NCI-H748 (cell line): Measurements from ENCODE around the gene DHODH.
"Not testable (repeated sequence)": the region's sequence is repeated elsewhere in the genome, so short reads cannot be mapped to it uniquely, and the experiment has no call there.

ENCODE experiments used
- DNase-seq: peaks from one replicate; lab custom pipeline; 2025; ENCODE audit not compliant: unreplicated experiment; lab: John Stamatoyannopoulos, UW

The DHODH gene

DNA sequence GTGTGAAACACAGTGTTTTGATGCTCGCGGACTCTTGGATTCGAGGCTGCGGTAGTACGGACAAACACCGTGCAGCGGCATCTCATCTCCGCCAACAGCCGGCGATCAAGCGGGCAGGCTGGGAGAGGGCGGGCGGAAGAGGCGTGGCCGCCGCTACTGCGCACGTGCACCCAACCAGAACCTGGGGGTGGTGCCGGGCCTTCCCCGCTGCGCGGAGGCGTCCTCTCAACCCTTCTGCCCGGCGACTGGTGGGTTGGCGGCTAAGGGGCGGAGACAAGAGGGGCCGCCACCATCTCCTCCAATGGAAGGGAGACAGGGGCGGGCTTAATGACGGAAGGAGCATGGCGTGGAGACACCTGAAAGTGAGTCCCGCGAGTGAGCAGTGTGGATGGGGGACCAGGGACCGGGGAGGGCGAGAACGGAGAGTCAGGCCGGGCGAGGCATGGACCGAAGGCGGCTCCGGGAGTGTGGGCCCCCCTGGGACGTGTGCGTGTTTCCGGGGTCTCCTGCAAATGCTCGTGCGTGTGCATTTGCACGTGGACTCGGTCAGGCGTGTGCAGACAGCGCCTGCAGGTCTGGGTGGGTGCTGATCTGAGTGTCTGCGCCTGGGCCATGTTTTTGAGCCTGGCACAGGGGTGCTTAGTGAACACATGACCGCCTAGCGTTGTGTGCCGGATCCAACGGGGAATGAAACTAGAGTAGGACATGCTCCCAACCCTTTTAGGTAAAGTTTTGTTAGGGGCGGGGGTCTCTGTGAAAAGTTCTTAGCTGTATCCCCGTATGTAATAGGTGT is at the start of gene DHODH:
Gene DHODH, plus strand, starts transcription at position 321 of the 793 bp plus-strand sequence. Its CDS starts 21 bp downstream, at position 342.
- DNase-seq: peak; percentile 96

DNA sequence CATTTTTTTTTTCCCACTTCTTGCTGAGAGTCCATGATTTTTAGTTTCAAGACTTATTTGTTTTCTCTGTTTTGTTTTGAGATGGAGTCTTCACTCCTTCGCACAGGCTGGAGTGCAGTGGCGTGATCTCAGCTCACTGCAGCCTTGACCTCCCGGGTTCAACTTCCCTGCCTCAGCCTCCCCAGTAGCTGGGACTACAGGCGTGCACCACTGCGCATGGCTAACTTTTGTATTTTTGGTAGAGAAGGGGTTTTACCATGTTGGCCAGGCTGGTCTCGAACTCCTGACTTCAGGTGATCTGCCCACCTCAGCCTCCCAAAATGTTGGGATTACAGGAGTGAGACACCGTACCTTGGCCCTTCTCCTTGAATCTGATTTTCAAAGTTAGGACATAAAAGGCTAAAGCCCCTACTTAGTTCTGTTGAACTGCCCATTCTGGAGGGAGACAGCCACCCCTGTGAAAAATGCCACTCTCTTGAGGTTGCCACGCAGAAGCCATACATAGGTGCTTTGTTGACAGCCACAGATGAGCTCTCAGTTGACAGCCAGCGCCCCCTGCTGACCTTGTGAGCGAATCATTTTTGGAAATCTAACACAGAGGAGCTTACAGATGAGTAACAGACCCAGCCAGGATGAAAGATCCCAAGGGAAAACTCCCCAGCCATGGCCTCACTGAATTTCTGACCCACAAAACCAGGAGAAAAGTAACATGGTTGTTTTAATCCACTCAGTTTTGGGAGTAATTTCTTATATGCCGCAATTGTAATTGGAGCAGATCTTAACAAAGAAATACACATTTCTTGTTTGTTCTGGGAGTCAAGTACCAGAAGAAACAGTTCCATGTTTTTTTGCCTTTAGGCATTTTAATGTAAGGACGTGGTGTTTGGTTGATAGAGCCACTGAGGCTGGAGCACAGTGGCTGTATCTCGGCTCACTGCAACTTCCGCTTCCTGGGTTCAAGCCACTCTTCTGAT is 47.2 kb upstream of the DHODH start:
- DNase-seq: peak; percentile 64

DNA sequence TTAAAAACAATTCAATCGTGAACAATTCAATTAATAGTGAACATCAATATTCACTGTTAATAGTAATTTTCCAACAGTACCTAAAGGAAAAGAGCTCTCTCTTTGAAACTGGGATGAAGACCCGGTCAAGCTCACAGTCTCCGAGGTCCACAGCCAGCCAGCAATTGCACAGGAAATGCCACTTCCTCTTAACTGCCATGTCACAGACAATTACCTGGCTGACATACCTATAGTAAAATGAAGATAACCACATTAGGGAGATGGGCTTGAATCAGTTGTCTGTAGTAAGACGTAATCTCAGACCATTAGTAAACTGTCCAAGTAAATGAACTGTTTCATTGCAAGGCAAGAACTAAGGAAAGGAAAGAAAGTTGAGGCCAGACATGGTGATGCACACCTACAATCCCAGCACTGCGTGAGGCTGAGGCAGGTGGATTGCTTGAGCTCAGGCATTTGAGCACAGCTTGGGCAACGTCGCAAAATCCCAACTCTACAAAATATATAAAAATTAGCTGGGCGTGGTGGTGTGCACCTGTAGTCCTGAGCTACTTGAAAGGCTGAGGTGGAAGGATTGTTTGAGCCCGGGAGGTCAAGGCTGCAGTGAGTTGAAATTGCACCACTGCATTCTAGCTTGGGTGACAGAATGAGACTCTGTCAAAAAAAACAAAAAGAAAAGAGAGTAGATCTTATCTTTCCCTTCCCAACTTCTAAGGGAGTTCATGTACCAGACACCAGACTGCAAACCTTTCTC is 45.2 kb upstream of the DHODH start:
- no peak for DNase-seq

DNA sequence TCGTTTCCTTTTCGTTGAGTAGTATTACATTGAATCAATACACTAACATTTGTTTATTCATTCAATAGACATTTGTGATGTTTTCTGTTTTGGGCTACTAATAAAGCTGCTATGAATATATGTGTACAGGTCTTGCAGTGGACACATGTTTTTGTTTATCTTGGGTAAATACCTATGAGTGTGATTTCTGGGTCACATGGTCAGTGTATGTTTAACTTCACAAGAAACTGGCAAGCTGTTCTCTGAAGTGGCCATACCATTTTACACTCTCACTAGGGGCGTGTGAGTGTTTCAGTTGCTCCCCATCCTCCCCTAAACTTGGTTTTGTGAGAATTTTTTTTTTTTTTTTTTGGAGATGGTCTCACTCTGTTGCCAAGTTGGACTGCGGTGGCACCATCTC is 43.3 kb upstream of the DHODH start:
- DNase-seq: no peak

DNA sequence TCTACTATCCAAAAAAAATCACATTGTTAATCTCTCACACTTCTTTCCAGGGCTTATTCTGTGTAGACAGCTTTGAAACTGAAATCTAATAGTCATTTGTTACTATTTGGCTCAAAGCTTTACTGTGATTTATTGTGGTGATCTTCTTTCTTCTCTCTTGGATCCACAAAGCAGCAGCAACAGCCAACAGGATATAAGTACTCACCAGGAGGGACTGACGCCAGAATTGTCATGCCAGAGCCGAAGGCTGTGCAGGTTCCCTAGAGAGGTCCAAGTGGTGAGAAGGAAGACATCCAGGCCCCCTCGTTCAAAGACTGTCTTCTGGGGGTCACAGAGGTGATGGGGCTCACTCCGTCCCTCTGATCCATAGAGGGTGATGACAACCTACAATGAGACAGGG is 41.6 kb upstream of the DHODH start:
- DNase-seq: no peak

DNA sequence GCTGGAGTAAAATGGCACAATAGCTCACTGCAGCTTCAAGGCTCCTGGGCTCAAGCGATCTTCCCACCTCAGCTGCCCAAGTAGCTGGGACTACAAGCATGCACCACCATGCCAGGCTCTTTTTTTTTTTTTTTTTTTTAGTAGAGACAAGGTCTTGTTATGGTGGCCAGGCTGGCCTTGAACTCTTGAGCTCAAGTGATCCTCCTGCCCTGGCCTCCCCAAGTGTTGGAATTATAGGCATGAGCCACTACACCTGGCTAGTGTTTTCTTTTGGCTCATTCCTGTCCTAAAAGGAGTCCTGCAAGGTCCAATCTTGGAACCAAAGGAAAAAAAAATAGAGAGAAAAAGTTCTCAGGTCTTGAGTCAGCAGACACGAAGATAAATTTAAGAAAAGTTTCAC is 39.2 kb upstream of the DHODH start:
- no peak for DNase-seq

DNA sequence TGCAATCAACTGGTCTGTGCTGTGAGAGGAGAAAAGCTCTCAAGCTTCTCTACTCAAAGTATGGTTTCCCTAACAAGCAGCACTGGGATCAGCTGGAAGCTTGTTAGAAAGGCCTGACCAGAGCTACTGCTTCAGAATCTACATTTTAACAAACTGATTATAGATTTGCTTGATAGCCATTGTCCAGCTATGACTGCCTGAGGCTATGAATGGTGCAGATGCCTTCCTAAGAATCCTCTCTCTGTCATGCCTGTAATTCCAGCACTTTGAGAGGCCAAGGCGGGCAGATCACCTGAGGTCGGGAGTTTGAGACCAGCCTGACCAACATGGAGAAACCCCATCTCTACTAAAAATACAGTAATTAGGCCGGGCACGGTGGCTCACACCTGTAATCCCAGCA is 37.0 kb upstream of the DHODH start:
- DNase-seq: no peak

DNA sequence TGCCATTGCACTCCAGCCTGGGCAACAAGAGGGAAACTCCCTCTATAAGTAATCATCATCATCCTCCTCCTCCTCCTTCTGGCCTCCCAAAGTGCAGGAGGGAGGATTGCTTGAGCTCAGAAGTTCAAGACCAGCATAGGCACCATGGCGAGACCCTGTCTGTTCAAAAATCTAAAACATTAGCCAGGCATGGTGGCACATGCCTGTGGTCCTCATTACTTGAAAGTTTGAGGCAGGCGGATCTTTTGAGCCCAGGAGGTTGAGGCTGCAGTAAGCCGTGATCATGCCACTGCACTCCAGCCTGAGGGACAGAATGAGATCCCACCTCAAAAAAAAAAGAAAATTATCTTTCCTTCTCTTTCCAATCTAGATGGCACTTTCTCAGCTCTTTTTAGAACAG is 36.2 kb upstream of the DHODH start:
- DNase-seq: no peak

DNA sequence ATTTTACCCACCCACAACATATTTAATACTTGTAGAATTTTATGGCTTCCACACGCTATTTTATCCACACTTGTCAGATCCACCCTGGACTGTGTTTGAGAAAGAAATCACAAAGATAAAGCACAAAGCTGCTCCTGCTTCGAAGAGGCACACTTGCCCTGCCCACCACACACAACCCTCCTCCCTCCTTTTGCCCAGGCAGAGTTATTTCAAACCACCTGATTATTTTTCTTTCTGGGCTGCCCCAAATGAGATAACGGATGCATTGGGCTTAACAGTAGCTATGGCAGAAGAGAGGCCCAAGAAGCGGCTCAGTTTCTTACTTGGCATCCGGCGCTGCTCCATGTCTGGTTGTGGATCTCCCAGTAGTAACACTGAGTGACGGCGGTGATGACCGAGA is 35.5 kb upstream of the DHODH start:
- DNase-seq: no peak

DNA sequence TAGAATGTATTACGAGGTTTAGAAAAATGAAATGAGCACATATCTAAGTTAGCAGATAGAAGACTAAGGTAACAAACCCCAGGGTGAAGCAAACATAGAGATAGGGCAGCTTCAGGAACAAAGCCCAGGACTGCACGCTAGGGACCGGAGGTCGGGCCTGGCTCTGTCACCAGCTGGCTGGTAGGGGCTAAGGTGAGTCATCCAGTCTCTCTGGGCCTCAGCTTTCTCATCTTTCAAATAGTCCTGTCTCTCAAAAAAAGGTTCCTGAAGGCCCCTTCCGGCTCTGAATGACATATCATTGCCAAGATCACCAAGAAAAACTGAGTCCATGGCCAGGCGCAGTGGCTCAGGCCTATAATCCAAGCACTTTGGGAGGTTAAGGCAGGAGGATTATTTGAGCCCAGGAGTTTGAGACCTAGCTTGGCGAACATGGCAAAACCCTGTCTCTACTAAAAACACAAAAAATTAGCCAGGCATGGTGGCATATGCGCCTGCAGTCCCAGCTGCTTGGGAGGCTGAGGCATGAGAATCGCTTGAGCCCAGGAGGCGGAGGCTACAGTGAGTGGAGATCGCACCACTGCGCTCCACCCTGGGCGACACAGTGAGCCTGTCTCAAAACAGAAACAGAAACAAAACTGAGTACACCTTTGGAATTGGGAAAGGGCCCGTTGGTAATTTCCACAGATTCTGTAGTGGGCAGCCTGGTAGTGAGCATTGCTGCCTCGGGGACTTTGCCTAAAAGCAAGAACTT is 34.3 kb upstream of the DHODH start:
- no peak for DNase-seq

DNA sequence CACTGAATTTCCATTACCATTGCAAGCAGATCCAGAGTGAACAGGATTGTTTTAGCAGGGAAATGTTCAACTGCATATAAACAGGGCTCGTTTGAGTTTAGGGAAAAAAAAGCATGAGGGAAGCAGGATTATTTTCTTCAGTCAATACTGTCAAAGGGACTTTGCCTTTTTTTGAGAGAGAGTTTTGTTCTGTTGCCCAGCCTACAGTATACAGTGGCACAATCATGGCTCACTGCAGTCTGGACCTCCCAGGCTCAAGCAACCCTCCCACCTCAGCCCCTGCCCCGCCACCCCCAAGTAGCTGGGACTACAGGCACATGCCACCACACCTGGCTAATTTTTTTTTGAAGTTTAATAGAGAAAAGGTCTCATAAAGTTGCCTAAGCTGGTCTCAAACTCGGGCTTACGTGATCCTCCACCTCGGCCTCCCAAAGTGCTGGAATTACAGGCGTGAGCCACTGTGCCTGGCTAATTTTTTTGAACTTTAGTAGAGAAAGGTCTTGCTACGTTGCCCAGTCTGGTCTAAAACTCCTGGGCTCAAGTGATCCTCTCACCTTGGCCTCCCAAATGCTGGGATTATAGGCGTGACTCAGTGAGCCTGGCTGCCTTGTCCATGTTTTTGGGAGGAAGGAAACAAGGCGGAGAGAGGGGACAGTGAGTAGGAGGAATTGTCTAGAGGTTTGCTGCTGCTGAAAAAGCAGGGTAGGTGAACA is 23.1 kb upstream of the DHODH start:
- DNase-seq: no peak

DNA sequence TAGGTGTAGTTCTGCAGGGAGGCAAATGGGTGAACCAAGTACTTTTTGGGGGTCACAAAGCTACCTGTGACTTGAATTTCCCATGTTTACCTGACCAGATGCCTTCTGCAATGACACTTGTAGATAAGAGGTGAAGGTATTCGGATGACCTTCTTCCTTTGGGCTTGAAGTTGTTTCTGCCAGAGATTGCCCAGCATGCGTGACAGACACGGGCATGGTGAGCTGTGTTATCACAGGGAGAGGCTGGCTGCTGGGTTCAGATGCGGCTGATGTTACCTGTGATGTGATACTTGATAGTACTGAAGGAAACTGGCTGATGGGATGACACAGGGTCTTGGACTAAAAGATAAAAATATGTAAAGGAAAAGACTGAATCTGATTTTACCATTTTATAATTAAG is 22.4 kb upstream of the DHODH start:
- no peak for DNase-seq

DNA sequence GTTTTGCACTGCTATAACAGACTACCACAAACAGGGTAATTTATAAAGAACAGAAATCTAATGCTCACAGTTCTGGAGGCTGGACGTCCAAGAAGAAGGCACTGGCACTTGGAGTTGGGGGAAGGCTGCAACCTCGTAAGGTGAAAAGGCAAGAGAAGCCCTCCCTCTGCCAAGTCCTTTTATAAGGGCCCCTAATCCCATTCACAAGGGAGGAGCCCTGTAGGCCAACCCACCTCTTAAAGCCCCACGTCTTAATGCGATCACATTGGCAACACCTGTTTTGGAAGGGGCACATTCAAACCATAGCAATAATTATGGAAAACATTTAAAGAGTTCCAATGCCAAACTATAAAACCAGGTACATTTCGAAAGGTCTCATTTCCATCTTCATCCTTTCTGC is 13.5 kb upstream of the DHODH start:
- DNase-seq: no peak

DNA sequence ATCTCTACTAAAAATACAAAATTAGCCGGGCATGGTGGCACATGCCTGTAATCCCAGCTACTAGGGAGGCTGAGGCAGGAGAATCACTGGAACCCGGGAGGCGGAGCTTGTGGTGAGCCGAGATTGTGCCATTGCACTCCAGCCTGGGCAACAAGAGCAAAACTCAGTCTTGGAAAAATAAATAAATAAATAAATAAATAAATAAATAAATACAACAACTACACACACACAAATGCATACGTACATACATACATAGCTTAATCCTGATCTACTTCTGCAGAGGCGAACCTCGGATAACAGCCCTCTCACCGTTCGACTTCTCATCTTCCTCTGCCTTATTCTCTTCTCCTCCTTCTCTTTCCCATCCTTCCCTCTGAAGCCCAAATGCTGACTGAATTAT is 11.0 kb upstream of the DHODH start:
- not testable (repeated sequence) for DNase-seq

DNA sequence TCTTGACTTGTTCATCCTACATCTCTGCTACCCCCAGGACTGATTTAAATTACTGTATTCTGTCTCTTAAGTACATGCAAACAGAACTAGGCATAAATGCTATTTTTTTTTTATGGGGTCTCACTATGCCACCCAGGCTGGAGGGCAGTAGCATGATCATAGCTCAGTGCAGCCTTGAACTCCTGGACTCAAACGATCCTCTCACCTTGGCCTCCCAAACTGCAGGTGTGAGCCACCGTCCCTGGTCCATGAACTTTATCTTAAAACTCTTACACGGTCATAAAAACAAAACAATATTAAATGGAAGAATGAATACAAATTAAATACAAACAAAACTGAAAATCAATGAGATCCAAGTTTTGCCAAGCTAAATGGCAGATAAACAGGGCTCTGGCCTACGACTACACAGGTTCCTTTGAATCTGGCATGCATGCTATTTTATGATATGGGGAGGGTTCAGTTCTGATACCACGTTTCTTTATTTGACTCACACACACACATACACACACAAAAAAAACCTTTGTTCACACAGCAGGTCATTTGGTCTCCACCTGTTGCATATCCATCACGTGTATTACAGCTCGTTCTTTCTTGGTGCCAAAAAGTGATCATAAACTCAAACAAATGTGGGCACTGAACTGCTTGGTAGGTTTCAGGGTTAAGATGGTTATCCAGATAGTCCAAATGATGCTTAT is 7.2 kb upstream of the DHODH start:
- peak; percentile 27 for DNase-seq

DNA sequence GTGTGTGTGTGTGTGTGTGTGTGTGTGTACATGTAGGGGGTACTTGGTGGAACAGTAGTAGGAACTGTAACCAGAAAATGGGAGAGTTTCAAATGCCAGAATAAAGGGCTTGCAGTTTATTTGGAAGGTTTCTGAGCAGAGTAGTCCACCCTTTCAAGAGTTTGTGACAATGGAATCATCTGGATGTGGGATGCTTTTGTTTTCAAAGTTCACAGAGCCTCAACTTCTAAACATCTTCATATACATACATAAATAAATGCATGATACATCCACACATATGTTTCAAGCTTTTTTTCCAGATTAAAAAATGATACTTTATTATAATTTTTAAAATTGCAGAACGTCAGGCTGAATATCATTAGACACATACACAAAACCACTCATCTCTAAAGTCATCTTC is 5.9 kb upstream of the DHODH start:
- no peak for DNase-seq

DNA sequence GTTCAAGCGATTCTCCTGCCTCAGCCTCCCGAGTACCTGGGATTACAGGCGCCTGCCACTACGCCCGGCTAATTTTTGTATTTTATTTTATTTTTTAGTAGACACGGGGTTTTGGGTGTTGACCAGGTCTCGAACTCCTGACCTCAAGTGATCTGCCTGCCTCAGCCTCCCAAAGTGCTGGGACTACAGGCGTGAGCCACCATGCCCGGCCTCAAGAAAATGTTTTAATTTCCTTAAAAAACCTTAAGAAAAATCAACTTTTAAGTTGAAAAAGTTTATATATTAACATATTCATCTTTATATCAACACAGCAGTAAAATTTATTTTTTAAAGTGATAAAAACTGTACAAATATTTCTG is 500 bp upstream of the DHODH start:
- not testable (repeated sequence) for DNase-seq

DNA sequence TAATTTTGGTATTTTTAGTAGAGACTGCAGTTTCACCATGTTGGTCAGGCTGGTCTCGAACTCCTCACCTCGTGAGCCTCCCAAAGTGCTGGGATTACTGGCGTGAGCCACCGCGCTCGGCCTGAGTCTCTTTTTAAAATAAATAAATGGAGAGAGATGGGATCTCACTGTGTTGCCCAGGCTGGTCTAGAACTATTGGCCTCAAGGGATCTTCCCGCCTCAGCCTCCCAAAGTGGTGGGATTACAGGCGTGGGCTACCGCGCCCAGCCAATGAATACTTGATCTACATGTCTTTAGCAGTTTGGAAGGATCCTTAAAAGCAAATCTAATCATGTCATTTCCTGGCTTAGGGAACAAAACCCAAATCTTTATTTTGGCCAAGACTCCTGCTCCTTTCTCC is 1.2 kb downstream of the DHODH start:
- no peak for DNase-seq

DNA sequence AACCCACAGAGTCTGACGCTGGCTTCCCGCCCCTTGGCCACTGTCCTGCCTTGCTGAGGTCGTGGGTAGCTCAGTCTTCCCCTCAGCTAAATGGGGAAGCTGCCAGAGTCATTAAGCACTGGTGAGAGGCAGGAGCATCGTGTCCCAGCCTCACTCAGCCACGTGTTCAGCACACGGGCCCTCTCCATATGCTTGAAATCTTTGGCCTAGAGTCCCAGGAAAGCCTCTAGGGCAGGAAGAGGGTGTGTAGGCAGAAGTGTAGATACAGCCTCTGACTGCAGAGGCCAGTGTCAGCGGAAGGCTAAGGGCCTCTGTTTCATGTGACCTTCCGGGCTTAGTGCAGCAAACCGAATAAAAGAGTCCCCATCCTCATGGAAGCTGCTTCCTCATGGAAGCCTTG is 4.1 kb downstream of the DHODH start:
- no peak for DNase-seq

DNA sequence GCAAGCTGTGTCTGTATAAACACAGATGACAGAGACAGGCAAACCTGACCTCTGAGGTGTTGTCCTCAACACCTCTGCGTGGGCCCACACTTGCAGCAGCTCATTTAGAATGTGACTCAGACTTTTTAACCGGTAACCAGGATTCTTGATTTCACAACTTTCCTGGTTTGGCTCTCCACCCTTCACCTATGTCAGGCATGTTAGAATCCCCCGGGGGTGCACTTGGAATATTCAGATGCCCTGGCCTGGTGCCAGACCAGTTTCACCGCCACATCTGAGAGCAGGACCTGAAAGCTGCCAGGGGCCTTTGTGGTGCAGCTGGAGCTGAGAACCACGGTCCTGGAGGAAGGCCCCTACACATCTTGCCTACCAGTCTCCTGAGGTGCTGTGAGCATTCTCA is 4.8 kb downstream of the DHODH start:
- no peak for DNase-seq
